NB4 (cell line): Measurements from ENCODE around the gene PARK7.

Experiments used
- CTCF ChIP-seq: IDR thresholded peaks from one replicate; pipeline ENCODE4 v1.5.1; 2012; ENCODE audit warnings: low read depth, low read length
- MYC ChIP-seq: IDR thresholded peaks from 2 replicates; pipeline ENCODE4 v1.6.1; 2011; ENCODE audit warnings: low read depth, low read length

DNA sequence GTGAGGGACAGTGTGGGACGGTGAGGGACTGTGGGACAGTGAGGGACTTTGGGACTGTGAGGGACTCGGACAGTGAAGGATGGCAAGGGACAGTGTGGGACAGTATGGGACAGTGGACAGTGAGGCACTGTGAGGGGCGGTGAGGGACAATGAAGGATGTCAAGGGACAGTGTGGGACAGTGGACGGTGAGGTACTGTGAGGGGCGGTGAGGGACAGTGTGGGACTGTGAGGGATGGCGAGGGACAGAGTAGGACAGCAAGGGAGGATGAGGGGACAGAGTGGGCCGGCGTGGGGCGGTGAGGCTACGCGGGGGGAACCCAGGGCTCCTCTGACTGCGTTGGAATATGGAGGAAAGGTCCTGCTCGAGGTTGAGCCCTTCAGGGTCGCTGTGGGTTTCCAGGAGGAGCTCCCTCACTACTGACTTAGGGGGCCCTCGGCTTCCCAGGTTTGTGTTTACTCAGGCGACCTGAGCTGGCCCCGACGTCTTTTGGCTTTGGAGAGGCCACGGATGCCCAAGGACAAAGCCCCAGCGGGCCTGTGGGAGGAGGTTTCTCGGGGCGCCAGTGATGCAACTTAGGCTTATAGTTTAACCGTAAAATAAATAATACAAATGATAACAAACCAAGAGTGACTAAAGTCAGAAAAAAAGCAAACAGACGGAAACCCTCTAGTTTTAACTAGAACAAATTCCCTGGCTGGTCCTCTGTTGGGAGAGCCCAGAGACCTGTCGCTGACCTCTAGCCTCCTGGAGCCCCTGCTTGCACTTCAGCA lies 65.7 kb downstream of the PARK7 start:
- TF ChIP-seq CTCF (no peak), MYC (no peak)
